IPS-NIHi7 (cell line): ENCODE data around the gene SVIL.
"Not testable (repeated sequence)": the region's sequence is repeated elsewhere in the genome, so short reads cannot be mapped to it uniquely, and the experiment has no call there.

ENCODE experiments used
- DNase-seq: peaks from one replicate; pipeline ENCODE4 v3.0.0; 2012; ENCODE audit warnings: mixed read lengths; ENCODE audit errors: extremely low spot score

Gene SVIL

DNA sequence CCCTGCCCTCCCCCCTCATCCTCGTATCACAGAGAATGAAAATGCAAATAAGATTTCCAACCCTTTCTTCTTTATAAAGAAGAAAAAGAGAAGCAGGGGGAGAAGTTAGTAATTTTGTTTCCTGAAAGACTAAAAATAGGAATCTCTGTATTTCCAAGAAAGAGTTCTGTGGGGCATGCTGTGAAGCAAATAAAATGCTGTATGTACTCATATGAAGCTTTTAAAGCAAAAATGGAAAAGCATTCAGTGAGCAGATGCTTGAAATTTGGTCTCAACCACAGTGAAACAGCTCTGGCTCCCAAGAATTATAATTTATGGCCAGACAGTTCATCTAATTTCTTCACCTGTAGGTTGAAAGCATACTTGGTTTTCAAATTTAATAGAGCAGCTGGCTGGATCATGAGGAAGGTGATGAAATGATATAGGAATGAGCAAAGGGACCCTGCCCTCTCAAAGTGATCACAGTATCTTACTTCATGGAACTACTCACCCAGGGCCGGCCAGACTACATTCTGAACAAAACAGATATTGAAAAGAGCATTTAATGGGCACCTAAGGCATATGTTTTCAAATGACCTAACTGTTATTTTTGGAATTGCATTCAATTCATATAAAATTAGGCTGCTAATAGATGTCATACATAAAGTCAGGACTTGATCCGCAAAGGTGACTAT, 31.4 kb downstream of the SVIL start:
- no peak for DNase-seq

GRCh38 chr10:29600821-29601220, 34.0 kb downstream of the SVIL start:
- DNase-seq, result no peak

GRCh38 chr10:29600067-29600466, 34.7 kb downstream of the SVIL start:
- no peak for DNase-seq

DNA sequence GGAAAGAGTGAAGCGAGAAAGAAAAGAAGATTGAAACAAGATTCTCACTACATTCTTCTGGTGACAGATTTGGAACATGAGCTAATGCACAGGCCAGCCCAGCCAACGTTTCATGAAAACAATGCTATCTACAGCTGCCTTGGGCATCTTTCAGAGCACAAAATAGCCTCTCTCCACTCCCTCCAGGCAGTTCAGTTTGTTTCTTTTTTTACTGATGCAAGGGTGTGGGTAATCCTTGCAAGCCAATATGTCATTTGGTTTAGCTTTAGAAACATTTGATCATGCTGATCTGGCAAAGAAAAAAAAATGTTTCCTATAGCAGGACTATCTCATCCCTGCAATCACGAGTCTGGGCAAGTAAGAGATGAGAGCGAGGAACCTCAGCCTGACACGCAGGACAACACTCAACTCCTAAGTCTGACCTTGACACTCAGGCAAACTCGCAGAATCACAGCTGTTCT, 35.9 kb downstream of the SVIL start:
- no peak for DNase-seq

GRCh38 chr10:29596826-29597225, 37.9 kb downstream of the SVIL start:
- DNase-seq, result no peak

DNA sequence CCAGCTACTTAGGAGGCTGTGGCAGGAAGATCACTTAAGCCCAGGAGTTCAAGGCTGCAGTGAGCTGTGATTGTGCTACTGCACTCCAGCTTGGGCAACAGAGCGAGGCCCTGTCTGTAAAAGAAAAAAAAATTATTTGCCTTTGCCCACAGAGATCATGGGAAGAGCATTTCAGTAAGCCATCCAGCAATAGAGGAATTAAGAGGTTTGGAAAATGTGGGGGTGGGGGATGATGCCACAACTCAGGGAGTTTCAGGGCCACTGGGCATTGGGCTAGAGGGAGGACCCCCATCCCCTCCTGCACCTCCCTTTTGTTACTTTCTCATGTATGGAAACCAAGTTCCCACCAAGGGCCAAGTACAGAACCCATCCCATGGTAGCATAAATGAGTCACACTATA, 38.4 kb downstream of the SVIL start:
- no peak for DNase-seq

DNA sequence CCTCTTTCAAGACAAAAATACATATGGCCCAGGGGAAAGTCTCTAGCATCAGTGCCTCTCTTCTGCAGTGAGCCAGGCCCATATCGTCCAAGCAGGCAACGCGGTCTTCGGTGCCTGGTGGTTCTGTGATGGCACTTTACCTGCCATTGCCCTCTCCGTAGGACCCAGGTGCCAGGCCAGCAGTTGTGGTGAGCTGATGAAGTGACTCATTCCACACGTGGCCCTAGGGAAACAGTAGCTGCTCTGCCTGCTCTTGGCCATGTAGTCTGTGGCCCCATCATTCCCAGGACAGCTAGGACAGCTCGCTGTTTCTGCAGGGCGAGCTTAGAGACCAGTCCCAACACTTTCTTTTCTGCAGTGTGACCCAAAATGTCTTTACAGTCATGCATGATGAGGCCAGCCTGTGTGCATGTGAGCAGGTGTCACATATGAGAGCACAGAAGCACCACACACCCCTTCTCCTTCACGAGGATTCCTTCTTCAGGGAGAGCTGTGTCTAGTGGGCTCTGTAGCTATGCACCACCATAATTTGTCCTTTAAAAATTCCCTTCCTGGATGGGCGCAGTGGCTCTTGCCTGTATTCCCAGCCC, 39.0 kb downstream of the SVIL start:
- DNase-seq, result no peak

DNA sequence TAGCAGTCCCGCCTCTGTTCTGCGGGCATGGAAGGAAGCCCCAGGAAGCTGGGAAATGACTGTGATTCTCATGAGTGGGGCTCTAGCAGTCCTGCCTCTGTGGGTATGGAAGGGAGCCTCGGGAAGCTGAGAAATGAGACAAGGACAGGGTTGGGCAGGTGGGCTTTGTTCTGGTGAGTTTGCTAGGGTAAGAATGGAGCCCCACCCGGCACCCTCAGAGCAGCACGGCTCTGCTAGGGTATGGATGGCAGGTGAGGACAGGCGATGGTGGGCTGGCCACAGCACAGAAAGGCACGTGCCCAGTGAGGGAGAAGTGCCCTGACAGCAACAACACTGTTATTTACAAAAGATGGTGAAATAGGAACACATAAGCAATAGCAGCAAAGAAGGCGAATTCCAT, 39.6 kb downstream of the SVIL start:
- DNase-seq, result no peak

- no peak for DNase-seq
Observed at GRCh38 chr10:29591651-29591968, 43.2 kb downstream of the SVIL start.

DNA sequence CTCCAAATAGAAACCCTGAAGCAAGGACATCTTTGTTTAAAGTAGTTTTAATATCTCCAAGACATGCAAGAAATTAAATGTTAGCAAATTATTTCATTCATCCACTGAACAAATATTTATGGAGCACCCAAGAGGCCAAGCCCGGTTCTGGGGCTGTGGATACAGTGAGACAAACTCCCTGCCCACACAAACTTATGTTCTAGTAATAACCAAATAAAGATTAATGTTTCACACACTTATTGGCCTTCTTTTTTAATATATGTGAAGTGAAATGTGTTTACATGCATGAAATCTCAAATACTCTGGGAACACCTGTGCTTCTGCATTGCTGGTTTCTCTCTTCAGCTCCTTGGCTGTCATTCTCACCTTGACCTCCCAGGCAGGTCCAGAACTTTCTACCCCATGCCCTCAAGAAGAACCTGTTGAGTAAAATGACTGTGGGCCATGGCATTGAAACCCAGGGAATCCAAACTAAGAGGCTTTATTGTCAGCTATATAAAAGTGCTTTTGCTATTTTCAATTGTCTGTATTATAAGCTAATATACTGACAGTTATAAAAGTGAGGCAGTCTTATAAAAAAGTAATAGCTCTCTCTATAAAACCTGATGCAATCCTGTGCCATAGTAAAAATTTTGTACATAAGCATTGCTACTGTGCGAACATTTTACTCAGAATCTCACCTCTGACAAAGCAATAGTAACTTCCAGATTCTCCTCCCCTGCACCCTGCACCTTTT, 43.7 kb downstream of the SVIL start:
- DNase-seq, result no peak

DNA sequence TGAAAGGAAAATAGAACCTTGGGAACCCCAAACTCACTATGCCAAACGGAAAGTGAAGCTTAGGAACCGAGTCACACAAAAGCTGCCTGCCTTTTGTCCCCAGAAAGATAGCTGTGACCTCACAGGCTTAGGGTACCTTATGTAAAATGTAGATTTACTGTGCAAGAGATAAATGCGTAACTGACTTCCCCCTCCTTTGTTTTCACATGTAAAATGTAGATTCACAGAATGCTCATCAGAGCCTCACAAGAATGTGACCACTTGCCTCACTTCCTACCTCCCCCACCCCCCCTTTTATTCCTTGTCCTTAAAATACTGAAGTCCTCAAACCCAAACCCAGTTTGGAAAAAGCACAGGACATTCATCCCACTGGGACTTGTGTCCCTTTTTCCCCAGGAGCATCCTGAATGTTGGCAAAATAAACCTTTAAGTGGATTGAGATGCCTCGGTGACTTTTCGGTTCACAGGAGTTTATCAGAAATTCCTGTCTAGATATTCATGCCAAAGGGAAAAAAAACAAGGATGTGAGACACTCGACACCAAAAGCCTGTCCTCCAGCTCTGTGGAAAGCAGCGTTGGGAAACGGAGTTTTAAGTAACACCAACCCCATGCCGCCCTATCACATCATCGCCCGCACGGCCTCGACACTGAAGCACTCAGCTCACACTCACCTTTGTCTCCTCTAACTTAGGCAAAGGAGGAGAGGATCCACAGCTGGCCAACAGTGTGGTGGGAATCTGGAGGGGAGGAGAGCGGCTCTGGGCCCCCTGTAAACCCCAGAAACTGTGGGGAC, 45.9 kb downstream of the SVIL start:
- no peak for DNase-seq

GRCh38 chr10:29587750-29588628, 46.8 kb downstream of the SVIL start:
- not testable (repeated sequence) for DNase-seq

GRCh38 chr10:29587102-29587749, 47.5 kb downstream of the SVIL start:
- not testable (repeated sequence) for DNase-seq

DNA sequence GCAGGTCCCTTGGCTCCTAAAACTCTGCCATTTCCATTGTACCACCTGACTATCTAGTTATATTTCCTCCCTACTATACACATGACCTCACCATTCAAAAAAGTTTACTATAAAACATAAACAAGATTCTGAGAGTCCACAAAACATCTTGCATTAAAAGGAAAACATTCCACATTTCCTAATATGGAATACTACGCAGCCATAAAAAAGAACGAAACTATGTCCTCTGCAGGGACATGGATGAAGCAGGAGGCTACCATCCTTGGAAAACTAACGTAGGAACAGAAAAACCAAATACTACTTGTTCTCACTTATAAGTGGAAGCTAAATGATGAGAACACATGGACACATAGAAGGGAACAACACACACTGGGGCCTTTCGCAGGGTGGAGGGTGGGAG, 48.3 kb downstream of the SVIL start:
- DNase-seq, result no peak

DNA sequence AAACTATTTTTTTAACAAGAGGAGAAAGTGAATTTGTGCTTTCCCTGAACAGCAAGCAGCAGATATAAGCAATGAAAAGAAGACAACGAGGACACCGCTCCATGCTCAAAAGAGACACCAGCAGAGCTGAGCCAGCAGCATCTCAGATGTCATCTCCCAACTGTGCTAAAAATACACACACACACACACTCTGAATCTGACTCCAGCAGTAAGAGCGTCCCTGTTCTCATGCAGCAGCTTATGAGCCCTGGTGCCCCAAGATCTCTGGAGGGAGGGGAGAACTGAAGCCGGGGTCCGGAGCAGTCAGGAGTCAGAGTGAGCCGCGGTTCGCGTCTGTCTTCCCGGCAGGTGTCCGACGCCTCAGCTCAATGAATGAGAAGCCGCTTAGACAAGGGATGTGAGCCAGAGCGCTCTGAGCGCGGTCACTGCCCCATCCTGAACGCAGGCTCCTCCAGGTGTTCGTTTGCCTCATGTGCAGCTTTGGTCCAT, 49.2 kb downstream of the SVIL start:
- no peak for DNase-seq

GRCh38 chr10:29584436-29584835, 50.3 kb downstream of the SVIL start:
- DNase-seq, result no peak

DNA sequence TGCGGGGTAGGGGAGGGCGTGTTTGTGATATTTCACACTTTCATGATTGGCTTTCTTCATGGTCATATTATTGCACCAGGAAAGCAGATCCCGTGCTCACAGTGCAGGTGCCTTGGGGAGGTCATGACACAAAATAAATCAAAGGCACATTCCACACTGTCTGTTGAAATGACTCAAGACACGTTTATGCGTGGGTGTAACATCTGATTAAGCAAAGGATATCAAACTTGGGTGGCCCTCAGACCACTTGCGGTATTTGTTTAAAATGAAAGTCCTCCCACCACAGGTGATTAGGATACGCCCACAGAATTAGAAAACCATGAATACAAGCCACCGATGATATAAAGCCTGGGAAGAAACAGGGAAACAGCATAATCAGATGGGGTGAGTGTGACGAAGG, 51.1 kb downstream of the SVIL start:
- DNase-seq, result no peak

- DNase-seq, result not testable (repeated sequence)
Observed at GRCh38 chr10:29582769-29583168, 52.0 kb downstream of the SVIL start.

DNA sequence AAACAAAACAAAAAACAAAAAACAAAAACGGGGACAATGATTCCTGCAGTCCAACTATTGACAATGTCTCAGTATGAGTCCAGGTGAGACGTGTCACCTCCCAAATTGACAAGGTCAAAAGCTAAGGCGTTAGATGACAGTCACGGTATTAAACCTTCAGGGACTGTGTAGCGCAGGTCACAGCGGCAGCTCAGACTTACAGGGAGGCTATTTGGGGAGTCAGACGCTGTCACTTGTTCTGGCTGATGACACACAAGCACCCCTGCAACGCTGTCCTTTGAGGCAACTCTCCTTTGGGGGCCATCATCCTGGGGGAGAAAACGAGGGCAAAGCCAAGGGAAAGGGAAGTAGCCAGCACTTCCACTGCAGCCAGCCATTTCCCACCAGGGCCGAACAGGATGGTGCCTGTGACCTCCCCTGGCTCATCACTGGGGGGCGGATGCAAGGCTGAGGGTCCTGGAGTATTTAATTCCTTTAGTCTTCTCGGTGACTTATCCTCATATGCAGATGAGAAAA, 55.3 kb downstream of the SVIL start:
- DNase-seq, result no peak

DNA sequence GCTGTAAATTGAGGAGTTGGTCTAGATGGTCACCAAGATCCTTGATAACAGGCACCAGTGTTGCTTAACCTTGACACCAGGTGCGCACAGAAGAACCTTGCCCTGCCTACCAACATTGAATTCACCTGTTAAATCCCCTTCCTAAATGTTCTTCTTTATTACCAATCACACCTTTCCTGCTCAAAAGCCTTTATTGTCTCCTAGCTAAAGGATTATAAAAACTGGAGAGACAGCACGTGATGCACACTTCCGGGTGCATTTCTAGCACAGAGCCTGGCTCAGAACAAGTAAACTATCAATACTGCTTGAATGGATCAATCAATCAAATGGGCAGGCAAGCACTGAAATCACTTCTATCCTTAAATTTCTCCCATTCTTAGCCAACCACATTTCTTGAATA, 56.3 kb downstream of the SVIL start:
- no peak for DNase-seq
